Trophoblast cell (in vitro differentiated cells and primary cell): ENCODE results near the gene LRMDA.

Experiments used
- DNase-seq, 2 donors: peaks; one replicate each; pipeline ENCODE4 v3.0.0-alpha.2; 2016
- H2AFZ ChIP-seq: 2 replicates; pipeline ENCODE4 v1.6.1; 2013; ENCODE audit warnings: low read length, moderate library complexity, mild to moderate bottlenecking; ENCODE audit not compliant: insufficient read depth, poor library complexity
- H2AK5ac ChIP-seq: 2 replicates; pipeline ENCODE4 v1.6.1; 2013; ENCODE audit warnings: mild to moderate bottlenecking, low read length
- H2BK120ac ChIP-seq: 2 replicates; pipeline ENCODE4 v1.6.1; 2013; ENCODE audit warnings: low read length, mild to moderate bottlenecking, moderate library complexity; ENCODE audit not compliant: insufficient read depth, poor library complexity
- H2BK12ac ChIP-seq: 2 replicates; pipeline ENCODE4 v1.6.1; 2013; ENCODE audit warnings: mild to moderate bottlenecking, low read length, moderate library complexity
- H2BK5ac ChIP-seq: 2 replicates; pipeline ENCODE4 v1.6.1; 2013; ENCODE audit warnings: low read length, low read depth, moderate library complexity, mild to moderate bottlenecking; ENCODE audit not compliant: poor library complexity
- H3K14ac ChIP-seq: 2 replicates; pipeline ENCODE4 v1.6.1; 2013; ENCODE audit warnings: mild to moderate bottlenecking, low read length
- H3K18ac ChIP-seq: 2 replicates; pipeline ENCODE4 v1.6.1; 2013; ENCODE audit warnings: mild to moderate bottlenecking, low read length
- H3K23ac ChIP-seq: 2 replicates; pipeline ENCODE4 v1.6.1; 2013; ENCODE audit warnings: low read length
- H3K27ac ChIP-seq: 2 replicates; pipeline ENCODE4 v1.5.1; 2013; ENCODE audit warnings: low read depth, mild to moderate bottlenecking, inconsistent platforms, low read length, moderate library complexity
- H3K27me3 ChIP-seq: 2 replicates; pipeline ENCODE4 v1.6.1; 2013; ENCODE audit warnings: inconsistent platforms, mild to moderate bottlenecking, low read length, moderate library complexity; ENCODE audit not compliant: insufficient read depth
- H3K36me3 ChIP-seq, 2 experiments: 1 replicate in 1 of 2; 2 replicates in 1 of 2; pipeline ENCODE4 v1.6.1; 2013; ENCODE audit warnings: low read length in 2 of 2, mild to moderate bottlenecking in 2 of 2, moderate library complexity in 1 of 2; ENCODE audit not compliant: insufficient read depth in 2 of 2, control insufficient read depth in 1 of 2
- H3K4ac ChIP-seq: 2 replicates; pipeline ENCODE4 v1.6.1; 2013; ENCODE audit warnings: low read depth, mild to moderate bottlenecking, low read length, moderate library complexity
- H3K4me1 ChIP-seq, 2 experiments: 1 replicate in 1 of 2; 2 replicates in 1 of 2; pipeline ENCODE4 v1.6.1; 2013; ENCODE audit warnings: low read length in 2 of 2, mild to moderate bottlenecking in 2 of 2, moderate library complexity in 1 of 2; ENCODE audit not compliant: insufficient read depth in 2 of 2, control insufficient read depth in 1 of 2
- H3K4me2 ChIP-seq: 2 replicates; pipeline ENCODE4 v1.6.1; 2013; ENCODE audit warnings: inconsistent platforms, mild to moderate bottlenecking, low read length, moderate library complexity
- H3K4me3 ChIP-seq: 2 replicates; pipeline ENCODE4 v1.5.1; 2013; ENCODE audit warnings: mild to moderate bottlenecking, low read depth, low read length, inconsistent platforms
- H3K79me1 ChIP-seq: one replicate; pipeline ENCODE4 v1.6.1; 2013; ENCODE audit warnings: low read length
- H3K79me2 ChIP-seq: 2 replicates; pipeline ENCODE4 v1.6.1; 2013; ENCODE audit warnings: low read length, mild to moderate bottlenecking; ENCODE audit not compliant: control insufficient read depth, insufficient read depth, poor library complexity
- H3K9ac ChIP-seq: 2 replicates; pipeline ENCODE4 v1.6.1; 2013; ENCODE audit warnings: mild to moderate bottlenecking, low read length
- H3K9me3 ChIP-seq: 2 replicates; pipeline ENCODE4 v1.6.1; 2013; ENCODE audit warnings: low read depth, mild to moderate bottlenecking, control low read depth, inconsistent platforms, low read length; ENCODE audit not compliant: insufficient read depth
- H4K12ac ChIP-seq: 2 replicates; pipeline ENCODE4 v1.6.1; 2013; ENCODE audit warnings: low read depth, mild to moderate bottlenecking, low read length, moderate library complexity
- H4K8ac ChIP-seq: 2 replicates; pipeline ENCODE4 v1.6.1; 2013; ENCODE audit warnings: low read depth, mild to moderate bottlenecking, low read length, moderate library complexity
- H4K91ac ChIP-seq: one replicate; pipeline ENCODE4 v1.6.1; 2013; ENCODE audit warnings: low read depth, mild to moderate bottlenecking, low read length, moderate library complexity
- WGBS: extraction: QIAGEN DNeasy Blood & Tissue Kit; methylation state at CpG from one replicate; pipeline ENCODE4 v1.1.7; 2013; ENCODE audit warnings: missing lambda C conversion rate; ENCODE audit not compliant: insufficient read length, insufficient coverage; ENCODE audit errors: extremely low coverage; 5-methylcytosine and 5-hydroxymethylcytosine counted together

The LRMDA gene

GRCh38 chr10:75592791-75593643 lies 161.6 kb downstream of the LRMDA start:
- H3K27me3 ChIP-seq = no peaks in the 10 kb centered on the region
- H3K4me3 ChIP-seq = no peak overlapping the region
- H4K12ac ChIP-seq = no peak overlapping the region
- no peak overlapping the region for H3K23ac ChIP-seq
- H4K8ac ChIP-seq = no peak overlapping the region
- peaks cover 0 to 3% of the 10 kb centered on the region in 2 experiments for H3K4me1 ChIP-seq
- H4K91ac ChIP-seq = no peak overlapping the region
- H2AFZ ChIP-seq = no peak overlapping the region
- H2AK5ac ChIP-seq = no peak overlapping the region
- no peak overlapping the region for H3K27ac ChIP-seq
- H3K14ac ChIP-seq = no peak overlapping the region
- H3K4me2 ChIP-seq = no peak overlapping the region
- no peak overlapping the region for H2BK5ac ChIP-seq
- no peak overlapping the region for H3K18ac ChIP-seq
- H3K9ac ChIP-seq = no peak overlapping the region
- H3K79me2 ChIP-seq = no peaks in the 10 kb centered on the region
- no peaks in the 10 kb centered on the region for H3K9me3 ChIP-seq
- H2BK120ac ChIP-seq = no peak overlapping the region
- H3K36me3 ChIP-seq = no peaks in the 10 kb centered on the region
- DNase-seq = no peak
- no CpG with 5 or more reads among the region's 8 CpGs for whole genome bisulfite sequencing
- H2BK12ac ChIP-seq = no peak overlapping the region
- peaks cover 3% of the 10 kb centered on the region for H3K79me1 ChIP-seq
- H3K4ac ChIP-seq = no peak overlapping the region

- H3K14ac ChIP-seq = no peak overlapping the region
- no peak overlapping the region for H2BK5ac ChIP-seq
- H2BK12ac ChIP-seq = no peak overlapping the region
- H3K79me1 ChIP-seq = peaks cover 3% of the 10 kb centered on the region
- H4K12ac ChIP-seq = no peak overlapping the region
- H3K79me2 ChIP-seq = no peaks in the 10 kb centered on the region
- no peak overlapping the region for H3K9ac ChIP-seq
- no peak overlapping the region for H3K4me2 ChIP-seq
- no peak overlapping the region for H3K4me3 ChIP-seq
- peaks cover 2 to 3% of the 10 kb centered on the region in 2 experiments for H3K4me1 ChIP-seq
- H3K18ac ChIP-seq = no peak overlapping the region
- no peak overlapping the region for H4K91ac ChIP-seq
- no peak overlapping the region for H4K8ac ChIP-seq
- no peak overlapping the region for H2AFZ ChIP-seq
- no peaks in the 10 kb centered on the region for H3K9me3 ChIP-seq
- H2AK5ac ChIP-seq = no peak overlapping the region
- no peaks in the 10 kb centered on the region for H3K27me3 ChIP-seq
- DNase-seq = no peak
- H3K27ac ChIP-seq = no peak overlapping the region
- no peaks in the 10 kb centered on the region for H3K36me3 ChIP-seq
- H2BK120ac ChIP-seq = no peak overlapping the region
- no peak overlapping the region for H3K4ac ChIP-seq
- no CpG with 5 or more reads among the region's 14 CpGs for WGBS
- no peak overlapping the region for H3K23ac ChIP-seq
Measured at GRCh38 chr10:75593692-75594556, 162.5 kb downstream of the LRMDA start.

- no peak overlapping the region for H3K14ac ChIP-seq
- H2AK5ac ChIP-seq = no peak overlapping the region
- H3K79me1 ChIP-seq = peaks cover 3% of the 10 kb centered on the region
- no CpG with 5 or more reads among the region's 6 CpGs for WGBS
- no peaks in the 10 kb centered on the region for H3K27me3 ChIP-seq
- H2BK5ac ChIP-seq = no peak overlapping the region
- H3K4me1 ChIP-seq = peaks cover 2 to 3% of the 10 kb centered on the region in 2 experiments
- no peak overlapping the region for H4K91ac ChIP-seq
- H2BK12ac ChIP-seq = no peak overlapping the region
- H3K4ac ChIP-seq = no peak overlapping the region
- no peak overlapping the region for H4K12ac ChIP-seq
- DNase-seq = no peak
- no peak overlapping the region for H2BK120ac ChIP-seq
- no peak overlapping the region for H4K8ac ChIP-seq
- H3K4me2 ChIP-seq = no peak overlapping the region
- H3K9me3 ChIP-seq = no peaks in the 10 kb centered on the region
- H3K9ac ChIP-seq = no peak overlapping the region
- no peak overlapping the region for H3K18ac ChIP-seq
- H3K79me2 ChIP-seq = no peaks in the 10 kb centered on the region
- no peak overlapping the region for H2AFZ ChIP-seq
- H3K36me3 ChIP-seq = no peaks in the 10 kb centered on the region
- no peak overlapping the region for H3K23ac ChIP-seq
- no peak overlapping the region for H3K27ac ChIP-seq
- H3K4me3 ChIP-seq = no peak overlapping the region
Measured at GRCh38 chr10:75596930-75597620, 165.7 kb downstream of the LRMDA start.

- Histone ChIP-seq H2BK5ac (no peak overlapping the region), H2BK12ac (no peak overlapping the region), H2BK120ac (no peak overlapping the region), H3K27ac (no peak overlapping the region), H2AK5ac (no peak overlapping the region), H3K79me1 (no peaks in the 10 kb centered on the region), H3K14ac (no peak overlapping the region), H3K9ac (no peak overlapping the region), H3K18ac (no peak overlapping the region), H2AFZ (no peak overlapping the region), H4K12ac (no peak overlapping the region), H3K4ac (no peak overlapping the region), H4K91ac (no peak overlapping the region), H4K8ac (no peak overlapping the region), H3K27me3 (no peaks in the 10 kb centered on the region), H3K23ac (no peak overlapping the region), H3K4me1 (peaks cover 0 to 2% of the 10 kb centered on the region in 2 experiments), H3K36me3 (no peaks in the 10 kb centered on the region), H3K4me2 (no peak overlapping the region), H3K4me3 (no peak overlapping the region), H3K79me2 (no peaks in the 10 kb centered on the region), H3K9me3 (no peaks in the 10 kb centered on the region)
- DNase-seq = no peak
- WGBS = no CpG with 5 or more reads among the region's 15 CpGs
Measured at GRCh38 chr10:75597773-75598440, 166.5 kb downstream of the LRMDA start.
